ENCODE measurements around the gene FAR1.

DNA sequence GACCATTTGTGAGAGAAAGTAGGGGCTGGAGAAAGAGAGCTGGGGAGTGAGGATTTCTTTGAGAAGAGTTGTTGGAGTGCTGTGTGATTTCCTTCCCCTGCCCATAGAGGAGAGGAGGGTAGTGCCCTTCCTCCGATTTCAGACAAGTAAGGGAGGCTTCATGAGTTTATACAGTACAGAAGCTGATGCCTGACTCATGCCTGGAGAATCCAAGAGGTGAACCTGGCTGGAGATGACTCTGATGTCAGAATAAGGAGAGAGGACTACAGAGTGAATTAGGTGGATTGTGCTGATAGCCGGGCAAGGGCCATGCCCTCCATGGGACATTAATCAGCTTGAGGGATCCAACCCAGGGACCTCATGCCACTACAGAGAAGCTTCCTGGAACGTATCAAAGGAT, 91.6 kb downstream of the FAR1 start:
- TF ChIP-seq, protein P1, sequence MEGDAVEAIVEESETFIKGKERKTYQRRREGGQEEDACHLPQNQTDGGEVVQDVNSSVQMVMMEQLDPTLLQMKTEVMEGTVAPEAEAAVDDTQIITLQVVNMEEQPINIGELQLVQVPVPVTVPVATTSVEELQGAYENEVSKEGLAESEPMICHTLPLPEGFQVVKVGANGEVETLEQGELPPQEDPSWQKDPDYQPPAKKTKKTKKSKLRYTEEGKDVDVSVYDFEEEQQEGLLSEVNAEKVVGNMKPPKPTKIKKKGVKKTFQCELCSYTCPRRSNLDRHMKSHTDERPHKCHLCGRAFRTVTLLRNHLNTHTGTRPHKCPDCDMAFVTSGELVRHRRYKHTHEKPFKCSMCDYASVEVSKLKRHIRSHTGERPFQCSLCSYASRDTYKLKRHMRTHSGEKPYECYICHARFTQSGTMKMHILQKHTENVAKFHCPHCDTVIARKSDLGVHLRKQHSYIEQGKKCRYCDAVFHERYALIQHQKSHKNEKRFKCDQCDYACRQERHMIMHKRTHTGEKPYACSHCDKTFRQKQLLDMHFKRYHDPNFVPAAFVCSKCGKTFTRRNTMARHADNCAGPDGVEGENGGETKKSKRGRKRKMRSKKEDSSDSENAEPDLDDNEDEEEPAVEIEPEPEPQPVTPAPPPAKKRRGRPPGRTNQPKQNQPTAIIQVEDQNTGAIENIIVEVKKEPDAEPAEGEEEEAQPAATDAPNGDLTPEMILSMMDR (IDR thresholded peaks at IDR 0.05), result no peak
- no peak for TF ChIP-seq POLR2A (IDR thresholded peaks at IDR 0.05)
